Activated CD4-positive, alpha-beta T cell treated with anti-CD3 and anti-CD28 coated beads for 4 hours (primary cell): ENCODE results near the gene PDE6A.

ENCODE experiments used
- DNase-seq, 2 donors: peaks; one replicate each; pipeline ENCODE4 v3.0.0-alpha.2; 2020

PDE6A gene

GRCh38 chr5:149924486-149924885 lies 20.1 kb downstream of the PDE6A start:
- no peak for DNase-seq

DNA sequence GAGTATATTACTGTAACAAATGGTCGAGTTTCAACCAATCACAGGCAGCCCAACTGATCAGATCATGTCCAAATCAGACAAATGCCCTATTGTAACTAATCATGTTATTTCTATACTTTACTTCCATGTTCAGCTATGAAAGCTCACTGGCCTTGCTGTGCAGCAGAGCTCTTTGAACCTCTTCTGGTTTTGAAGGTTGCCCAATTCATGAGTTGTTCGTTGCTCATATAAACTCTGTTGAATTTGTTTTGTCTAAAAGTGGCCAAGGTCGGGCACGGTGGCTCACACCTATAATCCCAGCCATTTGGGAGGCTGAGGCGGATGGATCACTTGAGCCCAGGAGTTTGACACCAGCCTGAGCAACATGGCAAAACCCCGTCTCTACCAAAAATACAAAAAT lies 21.6 kb downstream of the PDE6A start:
- DNase-seq, result no peak

GRCh38 chr5:149921597-149921996 lies 23.0 kb downstream of the PDE6A start:
- DNase-seq, result no peak

DNA sequence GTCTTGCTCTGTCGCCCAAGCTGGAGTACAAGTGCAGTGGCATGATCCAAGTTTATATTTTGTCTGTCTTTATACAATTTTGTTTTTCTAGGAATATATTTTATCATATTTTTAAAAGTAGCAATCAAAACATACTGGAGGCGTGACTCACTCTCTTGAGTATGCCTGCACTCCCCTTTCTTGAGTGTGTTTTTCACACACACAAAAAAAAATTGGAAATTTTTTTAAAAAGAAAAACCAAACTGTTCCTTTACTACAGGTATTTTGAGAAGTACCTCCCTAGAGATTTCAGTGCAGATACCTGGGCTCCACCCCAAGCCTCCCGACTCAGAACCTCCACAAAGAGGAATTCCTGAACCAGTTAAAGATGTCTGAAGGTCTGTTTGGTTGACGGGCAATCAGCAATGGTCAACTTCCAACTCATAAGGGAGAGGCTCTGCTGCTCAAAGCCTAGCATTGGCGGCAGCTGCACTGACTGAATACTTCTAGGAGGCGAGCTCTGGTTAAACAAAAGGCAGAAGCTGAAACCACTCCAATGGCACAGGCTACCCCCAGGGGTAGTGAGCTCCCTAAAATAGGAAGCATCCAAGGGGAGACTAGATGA lies 27.4 kb downstream of the PDE6A start:
- no peak for DNase-seq

DNA sequence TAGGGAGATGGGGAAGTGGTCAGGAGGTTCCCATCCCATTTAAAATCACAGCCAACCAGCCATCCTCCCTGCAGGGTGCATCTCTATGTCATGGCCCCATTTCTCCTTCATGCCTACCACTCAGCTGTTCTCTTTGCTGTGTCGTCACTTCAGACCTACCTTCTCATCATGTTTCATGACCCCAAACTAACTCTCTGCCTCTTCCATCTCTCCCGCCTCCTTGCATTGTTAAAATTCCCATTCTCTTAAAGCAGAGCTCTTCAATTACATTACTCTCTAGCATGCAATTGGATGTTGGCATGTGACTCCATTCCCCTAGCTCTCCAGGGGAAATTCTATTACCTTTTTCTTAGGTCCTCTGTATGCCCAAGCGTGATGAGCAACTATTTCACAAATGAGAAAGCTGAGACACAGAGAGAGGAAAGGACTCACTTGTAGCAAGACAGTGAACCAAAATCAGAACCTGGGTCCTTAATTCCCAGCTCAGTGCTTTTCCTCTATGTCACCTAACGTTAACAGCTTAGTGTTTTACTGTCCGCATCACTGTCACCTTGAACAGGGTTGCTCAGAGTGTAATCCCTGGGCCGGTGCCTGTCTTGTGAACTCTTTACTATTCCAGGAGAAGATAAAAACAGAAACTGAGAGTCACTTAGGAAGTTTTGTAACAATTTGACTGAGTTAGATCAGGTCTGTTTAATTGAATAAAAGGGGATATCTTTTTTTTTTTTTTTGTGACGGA lies 28.1 kb downstream of the PDE6A start:
- DNase-seq, result no peak

DNA sequence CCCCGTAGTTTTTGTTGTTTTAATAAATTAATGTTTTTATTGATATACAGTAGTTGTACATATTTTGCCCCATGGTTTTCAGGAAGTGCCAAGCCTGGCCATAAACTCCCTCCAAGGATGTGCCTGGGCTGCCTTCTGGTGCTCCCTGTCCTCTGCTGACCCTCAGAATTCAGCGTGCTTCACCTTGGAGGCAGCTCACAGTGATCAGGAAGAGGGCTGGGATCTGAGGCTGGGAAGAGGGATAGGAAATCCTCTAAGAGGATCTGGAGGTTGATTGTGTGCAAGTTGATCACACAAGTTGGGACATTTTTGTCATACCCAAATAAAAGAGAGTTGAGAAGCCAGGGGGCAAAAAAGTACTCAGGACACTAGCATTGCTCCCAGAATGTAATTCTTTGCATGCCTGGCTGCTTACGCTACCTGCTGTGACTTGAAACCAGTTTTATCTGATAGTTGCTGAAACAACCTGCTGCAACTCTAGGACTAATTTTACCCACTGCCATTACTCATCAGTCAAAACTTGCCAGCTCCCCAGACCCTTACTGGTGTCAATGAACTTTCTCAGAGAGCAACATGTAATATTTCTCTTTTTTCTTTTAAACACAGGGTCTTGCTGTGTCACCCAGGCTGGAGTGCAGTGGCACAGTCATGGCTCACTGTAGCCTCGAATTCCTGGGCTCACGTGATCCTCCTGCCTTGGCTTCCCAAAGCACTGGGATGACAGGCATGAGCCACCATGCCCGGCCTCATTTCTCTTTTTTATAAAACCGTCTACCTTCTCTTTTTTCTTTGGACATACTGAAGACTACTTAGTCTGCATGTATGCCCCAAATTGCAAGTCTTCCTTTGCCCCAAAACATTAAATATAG lies 29.0 kb downstream of the PDE6A start:
- no peak for DNase-seq

GRCh38 chr5:149913436-149914419 lies 30.9 kb downstream of the PDE6A start:
- no peak for DNase-seq

GRCh38 chr5:149912226-149912871 lies 32.2 kb downstream of the PDE6A start:
- DNase-seq, result no peak

DNA sequence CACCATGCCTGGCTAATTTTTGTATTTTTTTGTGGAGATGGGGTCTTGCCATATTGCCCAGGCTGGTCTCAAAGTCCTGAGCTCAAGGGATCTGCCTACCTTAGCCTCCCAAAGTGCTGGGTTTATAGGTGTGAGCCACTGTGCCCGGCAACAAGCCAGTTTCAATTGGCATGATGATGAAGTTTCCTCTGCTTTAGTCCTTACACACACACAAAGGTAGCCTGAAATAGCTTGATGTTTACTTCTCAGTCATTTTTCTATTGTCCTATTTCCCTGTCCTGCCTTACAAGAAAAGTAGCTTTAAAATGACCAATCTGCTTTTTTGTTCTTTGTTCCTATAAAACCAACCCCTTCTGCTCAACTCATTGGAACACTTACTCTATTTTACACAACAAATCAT lies 33.6 kb downstream of the PDE6A start:
- no peak for DNase-seq

GRCh38 chr5:149907828-149908227 lies 36.8 kb downstream of the PDE6A start:
- no peak for DNase-seq

DNA sequence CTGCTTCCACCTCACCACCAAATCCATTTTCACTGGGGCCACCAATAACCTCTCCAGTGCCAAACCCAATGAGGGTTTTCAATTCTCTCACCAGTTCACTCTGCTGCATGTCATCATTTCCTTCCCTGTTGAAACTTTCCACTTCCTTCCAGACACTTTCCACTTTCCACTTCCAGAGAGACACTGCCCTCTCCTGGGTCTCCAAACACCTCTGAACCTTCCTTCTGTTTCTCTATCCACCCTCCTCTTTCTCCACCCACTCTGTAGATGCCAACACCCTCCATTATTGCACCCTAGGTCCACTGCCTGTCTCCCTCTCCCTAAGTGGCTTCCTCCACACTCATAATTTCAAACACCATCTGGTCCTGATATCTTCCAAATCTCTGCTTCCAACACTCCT lies 39.6 kb downstream of the PDE6A start:
- DNase-seq, result no peak

DNA sequence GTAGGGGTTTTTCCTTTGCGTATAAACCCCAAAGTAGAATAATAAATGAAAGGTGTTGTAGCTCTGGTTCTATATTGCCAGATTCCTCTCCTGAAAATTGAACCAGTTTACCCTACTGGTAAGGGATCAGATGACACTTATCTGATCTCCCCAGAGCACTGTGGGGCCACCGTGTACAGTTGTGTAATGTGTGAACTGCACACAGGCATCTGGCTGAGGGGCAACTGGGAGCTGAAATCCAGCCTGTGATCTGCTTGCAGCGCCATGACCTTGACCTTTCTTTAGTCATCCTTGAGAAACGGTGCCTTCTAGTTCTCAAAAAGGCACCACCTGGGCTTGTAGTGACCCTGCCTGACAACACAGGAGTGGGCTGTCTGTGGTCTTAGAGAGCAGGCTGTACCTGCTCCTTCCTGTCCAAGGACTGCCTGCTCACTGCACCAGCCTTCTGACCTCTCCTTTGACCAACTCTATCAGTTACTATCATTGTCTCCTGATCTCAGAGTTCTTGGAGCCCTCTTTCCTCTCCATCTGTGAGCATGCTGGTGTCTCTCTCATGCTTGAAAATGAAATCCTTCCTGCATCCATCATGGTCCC lies 40.2 kb downstream of the PDE6A start:
- DNase-seq, result no peak

DNA sequence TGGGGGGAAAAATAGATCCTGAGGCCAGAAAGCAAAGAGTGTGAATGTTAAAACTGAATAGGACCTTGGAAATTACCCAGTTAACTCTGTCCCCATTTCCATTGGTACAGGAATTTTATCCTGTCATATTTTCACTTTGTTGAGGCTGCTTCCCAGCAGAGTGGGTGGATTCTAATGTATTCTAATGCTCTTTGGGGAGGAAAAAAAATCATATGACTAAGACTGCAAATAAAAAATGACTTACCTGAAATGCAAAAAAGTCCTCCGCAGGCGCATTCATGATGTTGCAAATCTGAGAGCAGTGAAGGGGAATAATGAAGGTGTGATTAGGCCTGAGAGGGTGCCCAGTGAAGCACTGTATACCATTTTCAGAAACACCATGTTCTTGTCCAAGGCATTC lies 41.2 kb downstream of the PDE6A start:
- DNase-seq, result no peak

DNA sequence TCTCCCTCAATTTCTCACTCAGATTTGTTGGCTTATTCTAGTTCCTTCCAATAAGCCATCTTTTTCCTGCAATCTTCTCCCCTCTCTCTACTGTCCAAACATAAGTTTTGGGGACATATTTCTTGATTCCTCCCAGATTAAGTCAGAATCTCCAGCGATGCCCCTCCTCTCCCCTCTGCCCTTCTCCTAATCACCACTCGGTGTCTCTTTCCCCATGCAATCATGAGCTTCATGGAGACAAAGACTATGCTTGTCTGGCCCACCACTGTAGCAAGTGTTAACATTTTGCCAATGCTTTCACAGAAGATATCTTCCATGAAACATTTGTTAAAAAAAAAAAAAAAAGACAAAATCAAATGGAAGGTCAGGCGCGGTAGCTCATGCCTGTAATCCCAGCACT lies 42.4 kb downstream of the PDE6A start:
- no peak for DNase-seq

DNA sequence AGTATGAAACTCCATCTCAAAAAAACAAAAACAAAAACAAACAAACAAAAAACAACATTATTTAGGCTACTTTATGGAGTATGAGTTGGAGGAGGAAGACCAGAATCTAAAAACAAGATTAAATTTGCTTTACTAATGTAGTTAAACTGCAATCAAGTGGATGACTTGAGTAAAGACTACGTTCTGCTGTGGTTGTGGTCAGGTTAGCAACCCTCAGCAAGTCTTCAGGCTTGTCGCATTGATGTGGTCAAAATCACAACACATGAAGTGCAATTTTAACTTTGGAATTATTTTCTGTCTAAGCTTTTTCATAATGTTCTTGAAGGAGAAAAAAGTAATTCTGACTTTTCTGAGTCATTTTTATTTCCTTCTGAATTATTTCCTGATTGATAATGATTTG lies 43.1 kb downstream of the PDE6A start:
- DNase-seq, result no peak

DNA sequence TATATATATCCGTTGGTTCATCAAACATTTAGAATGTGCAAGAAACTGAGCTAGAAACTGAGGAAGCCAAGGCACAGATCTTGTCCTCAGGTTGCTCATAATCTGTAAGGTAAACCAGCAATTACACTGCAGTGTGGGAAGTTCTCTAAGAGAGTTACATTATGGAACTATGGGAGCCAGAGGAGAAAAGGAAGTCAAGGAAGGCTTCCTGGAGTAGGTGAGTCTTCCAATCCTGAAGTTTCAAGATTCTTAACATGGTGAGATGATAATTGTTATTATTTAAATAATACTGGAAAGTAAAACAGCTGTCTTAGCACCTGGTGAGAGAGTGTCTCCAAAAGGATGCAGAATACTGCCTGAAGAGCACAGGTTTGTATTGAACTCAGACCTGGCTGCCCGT lies 44.2 kb downstream of the PDE6A start:
- DNase-seq, result no peak

DNA sequence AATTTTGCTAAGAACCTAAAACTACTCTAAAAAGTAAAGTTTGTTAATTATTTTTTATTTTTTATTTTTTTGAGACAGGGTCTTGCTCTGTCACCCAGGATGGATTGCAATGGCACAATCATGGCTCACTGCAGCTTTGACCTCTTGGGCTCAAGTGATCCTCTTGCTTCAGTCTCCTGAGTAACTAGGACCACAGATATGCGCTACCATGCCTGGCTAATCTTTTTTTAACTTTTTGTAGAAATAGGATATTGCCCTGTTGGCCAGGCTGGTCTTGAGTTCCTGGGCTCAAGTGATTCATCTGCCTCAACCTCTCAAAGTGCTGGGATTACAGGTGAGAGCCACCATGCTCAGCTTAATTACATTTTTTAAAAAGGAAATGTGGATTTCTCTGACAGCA lies 45.8 kb downstream of the PDE6A start:
- no peak for DNase-seq

- no peak for DNase-seq
Observed at GRCh38 chr5:149895416-149896345, 48.9 kb downstream of the PDE6A start.

- no peak for DNase-seq
Observed at GRCh38 chr5:149894237-149894636, 50.4 kb downstream of the PDE6A start.

DNA sequence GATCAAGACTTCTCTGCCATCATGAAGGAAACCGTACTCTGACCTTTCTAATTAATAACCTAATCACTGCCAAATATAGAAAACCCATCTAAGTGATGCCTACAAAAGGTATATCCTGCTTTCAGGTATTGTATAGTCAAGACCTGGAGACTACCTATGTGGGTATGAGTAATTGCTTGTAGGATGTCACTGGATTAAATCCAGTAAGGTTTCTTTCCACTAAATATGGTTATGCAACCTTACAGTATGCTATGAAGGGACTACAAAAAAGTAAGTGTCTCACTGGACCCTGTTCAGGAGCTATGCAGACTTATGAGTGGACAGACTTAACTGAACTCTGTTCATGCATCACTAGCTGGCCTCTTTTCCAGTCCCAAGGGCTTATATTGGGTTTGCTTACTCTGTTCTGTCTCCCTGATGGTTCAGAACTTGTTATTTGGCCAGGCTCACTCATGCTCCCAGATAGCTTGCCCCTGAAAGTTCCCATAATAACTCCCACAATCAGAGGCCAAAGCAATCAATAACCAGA lies 51.1 kb downstream of the PDE6A start:
- no peak for DNase-seq
